GM19351 (cell line): Measurements from ENCODE around the gene DMRT1.
"Not testable (repeated sequence)": the region's sequence is repeated elsewhere in the genome, so short reads cannot be mapped to it uniquely, and the experiment has no call there.

Experiments used
- ATAC-seq: cut with Tn5 transposase; IDR thresholded peaks from one replicate; pipeline ENCODE4 v1.9.1; 2021; ENCODE audit warnings: mild to moderate bottlenecking, moderate library complexity; ENCODE audit not compliant: unreplicated experiment

DMRT1 gene

GRCh38 chr9:852539-852938 lies 11.0 kb downstream of the DMRT1 start:
- ATAC-seq: no peak

GRCh38 chr9:859251-859650 lies 17.8 kb downstream of the DMRT1 start:
- peak; percentile 100 for ATAC-seq

GRCh38 chr9:860706-861105 lies 19.2 kb downstream of the DMRT1 start:
- no peak for ATAC-seq

- not testable (repeated sequence) for ATAC-seq
These were observed 20.0 kb downstream of the DMRT1 start for GRCh38 chr9:861525-861924.

GRCh38 chr9:875119-875962 lies 33.8 kb downstream of the DMRT1 start:
- no peak for ATAC-seq

GRCh38 chr9:876425-876824 lies 34.9 kb downstream of the DMRT1 start:
- no peak for ATAC-seq

DNA sequence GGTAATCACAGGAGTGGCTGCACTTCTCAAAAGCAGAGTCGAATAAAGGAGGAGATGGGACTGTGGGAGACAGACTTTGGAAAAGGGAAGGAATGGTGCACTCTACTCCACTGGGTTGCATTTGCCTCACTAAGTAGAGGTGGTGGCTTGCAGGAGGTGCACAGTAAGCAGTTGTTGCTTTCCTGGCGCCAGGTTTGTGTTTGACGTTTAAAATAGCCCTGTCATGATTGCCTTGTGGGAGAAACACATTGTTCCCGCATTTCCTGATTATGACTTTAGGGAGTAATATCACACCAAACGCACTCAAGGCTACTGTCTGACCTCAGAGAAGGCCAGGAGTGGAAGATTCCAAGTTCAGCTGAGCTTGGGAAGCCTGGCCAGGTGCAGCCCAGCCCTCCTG lies 36.7 kb downstream of the DMRT1 start:
- ATAC-seq: no peak

- ATAC-seq: no peak
These were observed 39.2 kb downstream of the DMRT1 start for GRCh38 chr9:880725-881124.

DNA sequence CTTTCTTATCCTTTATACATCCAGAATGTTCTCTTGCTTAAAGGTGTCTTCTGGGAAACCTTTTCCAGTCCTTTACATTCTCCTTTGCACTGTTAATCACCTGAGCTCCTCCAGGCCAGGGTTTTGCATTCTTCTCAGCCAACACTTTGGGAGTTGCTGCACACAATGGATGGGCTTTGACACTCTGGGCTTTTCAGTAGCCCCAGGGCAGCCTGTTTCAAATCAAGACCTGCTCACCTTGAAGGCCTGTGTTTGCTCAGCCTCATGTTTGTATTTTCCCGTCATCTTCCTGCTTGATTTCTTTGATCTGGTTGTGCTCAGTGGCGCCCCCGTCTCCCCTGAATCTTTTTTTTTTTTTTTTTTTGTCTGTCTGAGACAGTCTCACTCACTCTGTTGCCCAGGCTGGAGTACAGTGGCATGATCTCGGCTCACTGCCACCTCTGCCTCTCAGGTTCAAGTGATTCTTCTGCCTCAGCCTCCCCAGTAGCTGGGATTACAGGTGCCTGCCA lies 41.0 kb downstream of the DMRT1 start:
- no peak for ATAC-seq

GRCh38 chr9:883011-883410 lies 41.5 kb downstream of the DMRT1 start:
- ATAC-seq: no peak

GRCh38 chr9:886886-887285 lies 45.4 kb downstream of the DMRT1 start:
- ATAC-seq: no peak

DNA sequence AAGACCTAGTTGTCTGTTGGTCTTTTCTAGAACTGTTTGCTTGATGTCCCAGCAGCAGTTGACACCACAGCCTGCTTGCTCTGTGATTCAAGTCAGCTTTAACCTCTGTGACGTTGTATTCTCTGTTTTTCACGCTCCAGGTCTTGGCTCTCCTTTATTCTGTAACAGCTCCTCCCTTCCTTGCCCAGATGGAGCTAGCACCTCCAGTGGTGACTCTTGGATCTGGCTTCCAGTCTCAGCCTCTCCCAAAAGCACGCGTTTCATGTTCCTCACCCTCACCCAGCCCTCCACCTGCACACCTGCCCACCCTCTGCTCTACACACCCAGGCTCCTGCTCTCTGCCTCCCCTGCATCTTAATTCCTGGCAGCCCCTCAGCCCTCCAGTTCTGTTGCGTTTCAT lies 50.6 kb downstream of the DMRT1 start:
- ATAC-seq: no peak

GRCh38 chr9:893115-893514 lies 51.6 kb downstream of the DMRT1 start:
- no peak for ATAC-seq

DNA sequence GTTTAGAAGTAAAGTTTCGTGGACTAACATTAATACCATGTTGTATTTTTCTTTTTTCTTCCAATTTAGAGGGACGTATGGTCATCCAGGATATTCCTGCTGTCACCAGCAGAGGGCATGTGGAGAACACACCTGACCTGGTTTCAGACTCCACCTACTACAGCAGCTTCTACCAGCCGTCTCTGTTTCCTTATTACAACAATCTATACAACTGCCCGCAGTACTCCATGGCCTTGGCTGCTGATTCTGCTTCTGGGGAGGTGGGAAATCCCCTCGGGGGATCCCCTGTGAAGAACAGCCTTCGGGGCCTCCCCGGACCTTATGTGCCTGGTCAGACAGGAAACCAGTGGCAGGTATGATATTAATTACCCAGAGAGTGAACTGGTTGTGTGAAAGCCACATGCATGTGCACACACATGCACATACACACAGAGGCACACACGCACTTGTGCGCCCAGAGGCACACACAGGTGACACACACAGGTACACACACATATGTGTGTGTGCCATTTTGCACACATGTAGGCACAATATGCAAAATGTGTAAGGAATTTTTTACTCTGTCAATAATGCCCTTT lies 52.4 kb downstream of the DMRT1 start:
- peak; percentile 99 for ATAC-seq

GRCh38 chr9:899440-900184 lies 58.1 kb downstream of the DMRT1 start:
- ATAC-seq: no peak

- ATAC-seq: no peak
These were observed 62.4 kb downstream of the DMRT1 start for GRCh38 chr9:903886-904285.

- no peak for ATAC-seq
These were observed 64.4 kb downstream of the DMRT1 start for GRCh38 chr9:905906-906305.

DNA sequence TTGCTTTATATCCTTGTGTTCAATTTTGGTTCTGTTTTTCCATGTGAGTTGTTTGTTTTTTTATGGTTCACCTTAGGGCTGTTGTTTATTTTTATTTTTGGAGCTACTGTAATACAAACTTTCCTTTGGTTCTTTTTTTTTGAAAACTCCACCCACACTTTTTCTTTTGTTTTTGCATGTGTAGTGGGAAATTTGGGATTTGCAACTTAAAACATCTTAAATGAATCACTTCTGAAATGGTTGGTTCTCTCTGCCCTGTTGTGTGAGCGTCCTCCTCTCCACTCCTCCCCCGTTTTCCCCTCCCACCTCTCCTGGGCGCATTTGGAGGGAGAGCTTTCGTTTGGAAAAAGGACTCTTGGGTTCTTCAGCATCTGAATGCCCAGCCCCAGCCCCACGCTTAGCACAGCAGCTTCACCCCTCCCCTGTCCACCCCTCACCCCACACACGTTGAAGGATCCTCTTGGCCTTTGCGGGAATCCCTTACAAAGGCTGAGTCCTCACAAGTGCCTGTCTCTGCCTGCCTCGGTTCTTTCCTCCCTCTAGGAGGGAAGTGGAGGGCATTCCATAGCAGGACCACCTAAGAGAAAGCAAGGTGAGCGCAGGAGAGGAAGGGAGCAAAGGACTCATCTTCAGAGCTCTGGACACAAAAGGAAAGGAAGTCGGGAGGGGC lies 67.2 kb downstream of the DMRT1 start:
- ATAC-seq: no peak

DNA sequence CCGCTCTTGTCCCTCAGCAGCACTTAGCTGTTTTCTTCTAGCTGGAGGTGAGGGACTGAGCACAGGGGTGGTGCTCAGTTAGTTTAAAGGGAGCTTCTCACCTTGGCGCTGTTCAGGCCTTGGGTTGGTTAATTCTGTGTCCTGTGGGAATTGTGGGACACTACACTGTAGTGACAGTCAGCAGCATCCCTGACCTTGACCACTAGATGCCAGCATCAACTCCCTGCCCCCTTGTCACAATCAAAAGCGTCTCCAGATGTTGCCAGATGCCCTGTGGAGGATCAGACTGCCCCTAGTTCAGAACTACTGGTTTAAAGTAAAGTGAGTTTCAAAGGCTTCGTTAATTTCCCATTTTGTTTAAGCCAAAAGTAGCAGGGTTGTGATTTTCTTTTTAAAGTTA lies 69.5 kb downstream of the DMRT1 start:
- no peak for ATAC-seq

DNA sequence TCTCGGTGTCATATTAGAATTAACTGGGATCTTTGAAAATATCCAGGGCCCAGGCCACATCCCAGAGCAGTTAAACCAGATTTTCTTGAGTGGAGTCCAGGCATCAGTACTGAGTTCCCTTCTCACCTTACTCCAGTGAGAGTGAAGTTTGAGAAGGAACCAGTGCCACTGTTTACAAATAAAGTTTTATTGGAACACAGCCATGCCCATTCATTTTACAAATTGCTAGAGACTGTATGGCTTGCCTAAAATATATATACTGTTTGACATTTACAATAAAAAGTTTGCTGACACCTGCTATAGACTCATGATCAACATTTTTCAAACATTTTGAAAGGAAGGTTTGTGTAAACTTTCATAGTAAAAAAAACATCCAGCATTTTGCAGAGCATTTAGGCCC lies 71.3 kb downstream of the DMRT1 start:
- ATAC-seq: no peak

DNA sequence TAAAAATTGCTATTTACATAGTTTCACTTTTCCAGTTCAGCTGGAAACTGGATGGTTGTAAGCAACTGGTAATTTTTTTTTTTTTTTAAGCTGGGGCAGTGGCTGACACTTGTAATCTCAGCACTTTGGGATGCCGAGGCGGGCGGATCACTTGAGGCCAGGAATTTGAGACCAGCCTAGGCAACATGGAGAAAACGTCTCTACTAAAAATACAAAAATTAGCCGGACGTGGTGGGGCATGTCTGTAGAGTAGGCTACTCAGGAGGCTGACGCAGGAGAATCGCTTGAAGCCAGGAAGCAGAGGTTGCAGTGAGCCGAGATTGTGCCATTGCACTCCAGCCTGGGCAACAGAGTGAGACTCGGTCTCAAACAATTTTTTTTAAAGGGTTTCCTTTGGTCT lies 72.0 kb downstream of the DMRT1 start:
- ATAC-seq: not testable (repeated sequence)
